ENCODE measurements around the gene DNPEP.

Gene DNPEP

DNA sequence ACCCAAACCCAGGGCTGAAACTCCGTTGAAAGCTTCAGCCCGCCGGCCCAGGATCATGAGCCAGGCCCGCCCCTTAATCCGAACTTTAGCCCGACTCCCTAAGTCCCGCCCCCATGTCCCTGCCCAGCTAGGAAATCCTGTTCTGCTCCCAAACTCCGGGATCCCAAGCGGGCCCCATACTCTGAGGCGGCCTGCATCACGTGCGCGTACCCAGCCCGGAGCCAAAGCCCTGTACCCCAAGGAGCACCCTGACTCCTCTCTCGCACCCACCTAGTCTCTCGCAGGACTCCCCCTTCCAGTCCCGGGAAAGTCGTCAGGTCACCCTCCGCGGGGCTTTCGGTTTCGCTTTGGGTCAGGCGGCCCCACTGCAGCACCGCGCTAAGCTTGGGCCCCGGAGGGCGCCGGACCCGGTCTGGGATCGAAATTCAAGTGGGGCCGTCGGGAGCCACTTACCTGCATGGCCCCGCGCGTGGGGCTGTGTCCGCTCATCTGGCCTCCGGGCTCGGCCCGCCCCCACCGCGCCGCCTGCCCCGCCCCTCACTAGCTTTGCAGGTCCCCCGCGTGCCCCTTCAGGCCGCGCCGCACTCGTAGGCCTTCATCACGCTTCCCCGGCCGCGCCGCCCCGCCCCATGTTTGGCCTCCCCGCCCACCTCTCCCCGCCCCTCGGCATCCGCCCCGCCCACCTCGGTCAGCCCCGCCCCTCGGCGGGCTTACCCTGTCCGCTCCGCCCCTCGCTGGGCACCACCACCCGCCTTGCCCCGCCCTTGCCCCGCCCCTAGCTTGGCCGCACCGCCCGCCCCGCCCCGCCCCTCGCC is at the start of gene DNPEP:
DNPEP (minus strand) TSS at position 607 of the 815 bp plus-strand sequence; CDS start at position 489, 118 bp downstream.
- H3K4me3 ChIP-seq (ENCODE audit: low read depth, low read length) = peak within 1 kb of the TSS; percentile 70

DNA sequence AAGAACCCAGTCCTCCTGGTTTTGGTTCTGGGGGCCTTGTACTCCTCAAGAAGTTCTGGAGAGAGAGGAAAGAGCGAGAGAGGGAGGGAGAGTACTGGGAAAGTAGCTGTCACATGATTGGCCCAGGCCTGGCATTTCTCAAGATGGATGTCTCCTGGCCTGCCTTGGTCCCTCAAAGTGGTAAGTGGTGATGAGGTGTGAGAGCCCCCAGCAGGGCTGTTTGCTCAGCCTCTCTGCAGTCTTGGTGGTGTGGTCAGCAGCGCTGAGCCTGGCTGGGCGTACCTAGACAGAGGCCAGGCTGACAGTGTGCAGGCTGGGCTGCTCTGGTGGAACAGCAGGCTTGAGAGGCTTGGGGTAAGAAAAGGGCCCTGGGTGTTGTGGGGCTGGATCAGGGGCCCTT is 49.4 kb upstream of the DNPEP start:
- H3K4me3 ChIP-seq (ENCODE audit: low read depth, low read length) = no peak overlapping the region

DNA sequence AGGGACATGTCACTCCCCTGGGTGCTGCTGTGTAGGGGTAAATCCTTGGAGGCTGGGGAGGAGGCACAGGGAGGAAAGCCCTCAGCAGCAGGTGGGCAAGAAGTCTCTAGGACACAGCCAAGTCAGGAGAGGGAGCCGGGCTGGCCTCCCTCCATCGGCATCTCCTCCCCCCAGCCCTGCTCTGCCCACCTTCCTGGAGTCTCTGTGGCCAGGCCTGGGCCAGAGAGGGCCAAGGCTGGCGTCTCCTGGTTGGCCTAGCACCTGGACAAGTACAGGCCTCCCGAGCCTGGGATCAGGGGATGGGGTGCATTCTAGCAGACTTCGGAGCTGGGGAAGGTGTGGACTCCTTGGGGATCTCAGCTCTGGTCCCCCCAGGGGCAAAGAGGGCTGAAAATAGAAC is 48.8 kb upstream of the DNPEP start:
- H3K4me3 ChIP-seq (ENCODE audit: low read depth, low read length) = no peak overlapping the region

- H3K4me3 ChIP-seq (ENCODE audit: low read depth, low read length) = no peak overlapping the region
Measured at GRCh38 chr2:219435701-219436100, 48.0 kb upstream of the DNPEP start.

GRCh38 chr2:219434718-219435525 is 47.2 kb upstream of the DNPEP start, which contains the start of gene SPEG:
Gene SPEG (plus strand): TSS chr2:219434843. CDS start chr2:219434978, 135 bp downstream.
- peak within 1 kb of the TSS; percentile 4 for H3K4me3 ChIP-seq (ENCODE audit: low read depth, low read length)

DNA sequence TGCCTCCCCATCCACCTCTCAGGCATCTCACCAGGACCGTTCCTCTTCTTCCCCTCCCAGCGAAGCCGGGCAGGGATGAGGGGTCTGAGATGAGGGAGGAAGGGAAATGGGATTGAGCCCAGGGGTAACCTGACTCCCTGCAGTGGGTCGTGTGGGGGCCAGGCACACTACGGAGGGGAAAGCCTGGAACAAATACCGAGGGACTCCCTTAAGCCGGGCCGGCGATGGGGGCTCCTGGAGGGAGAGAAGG is 46.7 kb upstream of the DNPEP start:
- H3K4me3 ChIP-seq (ENCODE audit: low read depth, low read length) = no peak overlapping the region

DNA sequence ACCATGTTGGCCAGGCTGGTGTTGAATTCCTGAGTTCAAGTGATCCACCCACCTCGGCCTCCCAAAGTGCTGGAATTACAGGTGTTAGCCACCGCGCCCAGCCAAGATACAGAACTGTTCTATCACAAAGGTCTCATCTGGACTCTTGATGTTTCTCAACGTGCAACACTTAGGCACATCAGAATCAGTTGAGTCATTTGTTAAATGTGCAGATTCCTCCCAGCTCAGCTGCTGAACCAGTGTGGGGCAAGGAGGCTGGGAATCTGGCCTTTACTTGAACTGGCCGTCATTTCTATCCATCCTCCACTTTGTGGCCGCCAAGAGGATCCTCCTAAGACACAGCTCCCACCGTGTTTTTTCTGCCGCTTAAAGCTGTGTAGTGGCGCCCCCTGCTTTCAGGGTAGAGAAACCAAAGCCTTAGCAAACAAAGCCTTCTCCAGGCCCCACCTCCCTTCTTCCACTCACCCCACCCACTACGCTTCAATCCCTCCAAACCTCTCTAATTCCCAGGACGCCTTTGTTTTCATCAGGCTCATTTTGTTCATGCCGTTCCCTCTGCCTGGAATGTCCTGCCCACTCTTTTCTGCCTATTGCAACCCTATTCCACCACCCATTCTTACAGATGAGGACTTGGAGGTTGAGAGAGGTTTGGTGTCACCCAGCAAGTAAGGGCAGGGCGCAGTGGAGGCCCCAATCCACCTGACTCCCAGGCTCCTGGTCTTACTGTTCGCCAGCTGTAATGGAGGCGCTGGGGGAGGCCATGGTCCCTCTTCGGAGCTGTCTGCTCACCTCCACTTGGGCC is 46.2 kb upstream of the DNPEP start:
- H3K4me3 ChIP-seq (ENCODE audit: low read depth, low read length) = no peak overlapping the region

DNA sequence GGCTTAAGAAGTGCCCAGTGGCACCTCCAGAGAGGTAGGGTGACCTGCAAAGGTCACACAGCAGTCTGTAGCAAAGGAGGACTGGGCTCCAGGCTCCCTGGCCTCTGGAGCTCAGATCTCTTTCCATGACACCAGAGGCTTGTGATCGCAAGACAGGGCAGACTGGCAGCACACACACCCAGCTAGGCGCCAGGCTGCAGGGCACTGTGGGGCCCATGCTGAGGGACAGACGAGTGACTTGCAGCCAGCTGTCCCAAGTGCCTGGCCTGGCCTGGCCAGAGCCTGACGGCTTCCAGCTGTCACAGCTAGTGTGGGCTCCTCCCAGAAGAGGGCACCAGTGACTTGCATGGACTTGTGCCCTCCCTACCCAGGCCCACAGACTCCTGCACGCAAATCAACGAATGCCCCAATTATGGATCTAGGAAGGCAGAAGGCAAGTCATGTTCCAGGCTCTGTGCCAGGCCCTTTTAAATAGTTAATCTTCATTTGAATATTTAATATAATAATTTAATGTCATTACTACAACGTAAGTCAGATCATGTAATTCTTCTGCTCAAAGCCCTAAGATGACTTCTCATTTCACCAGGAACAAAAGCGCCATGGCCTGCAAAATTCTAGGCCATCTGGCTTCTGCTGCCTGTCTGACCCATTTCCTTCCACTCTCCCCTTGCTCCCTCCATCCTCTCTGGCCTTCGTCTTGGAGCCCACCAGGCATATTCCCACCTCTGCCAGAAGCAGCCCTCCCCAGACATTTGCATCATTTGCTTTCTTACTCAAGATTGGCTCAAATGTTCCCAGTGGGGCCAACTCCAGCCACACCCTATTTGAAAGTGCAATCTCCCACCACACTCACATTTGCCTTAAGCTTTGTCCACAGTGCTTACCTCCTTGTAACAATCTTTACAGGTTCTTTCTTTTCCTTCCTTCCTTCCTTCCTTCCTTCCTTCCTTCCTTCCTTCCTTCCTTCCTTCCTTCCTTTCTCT is 43.2 kb upstream of the DNPEP start:
- no peak overlapping the region for H3K4me3 ChIP-seq (ENCODE audit: low read depth, low read length)

GRCh38 chr2:219429958-219430606 is 42.4 kb upstream of the DNPEP start:
- no peak overlapping the region for H3K4me3 ChIP-seq (ENCODE audit: low read depth, low read length)

GRCh38 chr2:219428469-219428868 is 40.8 kb upstream of the DNPEP start:
- no peak overlapping the region for H3K4me3 ChIP-seq (ENCODE audit: low read depth, low read length)

DNA sequence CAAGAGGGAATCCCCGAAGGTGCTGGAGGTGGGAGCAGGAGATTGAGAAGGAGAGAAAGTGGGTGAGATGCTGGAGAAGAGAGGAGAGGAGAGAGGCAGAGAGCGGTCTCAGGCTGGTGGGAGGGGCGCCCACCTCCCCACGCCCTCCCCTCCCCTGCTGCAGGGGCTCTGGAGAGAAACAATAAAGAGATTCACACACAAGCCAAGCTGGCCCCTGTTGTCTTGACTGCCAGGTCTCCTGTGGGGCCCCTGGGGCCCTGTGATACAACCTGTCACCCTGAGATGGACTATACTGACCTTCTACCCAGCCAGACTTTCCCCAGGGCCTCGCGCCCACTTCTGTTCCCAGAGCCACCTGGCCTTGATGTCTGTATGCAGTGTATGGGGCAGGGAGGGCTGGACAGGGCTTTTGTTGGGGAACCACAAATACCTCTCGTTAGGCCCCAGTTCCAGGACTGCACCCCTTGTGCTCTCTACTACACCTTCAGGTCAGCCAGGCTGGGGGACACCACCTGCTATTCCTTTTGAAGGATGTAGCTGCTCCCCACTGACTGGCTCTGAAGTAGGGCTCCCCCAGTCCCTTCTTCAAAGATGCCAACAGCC is 38.9 kb upstream of the DNPEP start:
- H3K4me3 ChIP-seq (ENCODE audit: low read depth, low read length) = no peak overlapping the region

DNA sequence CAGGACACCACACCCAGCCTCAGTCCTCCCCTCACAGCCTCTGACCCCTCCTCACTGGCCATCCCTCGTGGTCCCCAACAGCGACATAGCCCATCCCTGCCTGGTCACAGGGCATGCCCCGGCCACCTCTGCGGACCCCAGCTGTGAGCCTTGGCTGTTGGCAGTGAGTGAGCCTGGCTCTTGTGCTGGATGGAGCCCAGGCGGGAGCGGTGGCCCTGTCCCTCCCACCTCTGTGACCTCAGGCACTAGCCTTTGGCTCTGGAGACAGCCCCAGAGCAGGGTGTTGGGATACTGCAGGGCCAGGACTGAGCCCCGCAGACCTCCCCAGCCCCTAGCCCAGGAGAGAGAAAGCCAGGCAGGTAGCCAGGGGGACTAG is 38.3 kb upstream of the DNPEP start:
- no peak overlapping the region for H3K4me3 ChIP-seq (ENCODE audit: low read depth, low read length)

DNA sequence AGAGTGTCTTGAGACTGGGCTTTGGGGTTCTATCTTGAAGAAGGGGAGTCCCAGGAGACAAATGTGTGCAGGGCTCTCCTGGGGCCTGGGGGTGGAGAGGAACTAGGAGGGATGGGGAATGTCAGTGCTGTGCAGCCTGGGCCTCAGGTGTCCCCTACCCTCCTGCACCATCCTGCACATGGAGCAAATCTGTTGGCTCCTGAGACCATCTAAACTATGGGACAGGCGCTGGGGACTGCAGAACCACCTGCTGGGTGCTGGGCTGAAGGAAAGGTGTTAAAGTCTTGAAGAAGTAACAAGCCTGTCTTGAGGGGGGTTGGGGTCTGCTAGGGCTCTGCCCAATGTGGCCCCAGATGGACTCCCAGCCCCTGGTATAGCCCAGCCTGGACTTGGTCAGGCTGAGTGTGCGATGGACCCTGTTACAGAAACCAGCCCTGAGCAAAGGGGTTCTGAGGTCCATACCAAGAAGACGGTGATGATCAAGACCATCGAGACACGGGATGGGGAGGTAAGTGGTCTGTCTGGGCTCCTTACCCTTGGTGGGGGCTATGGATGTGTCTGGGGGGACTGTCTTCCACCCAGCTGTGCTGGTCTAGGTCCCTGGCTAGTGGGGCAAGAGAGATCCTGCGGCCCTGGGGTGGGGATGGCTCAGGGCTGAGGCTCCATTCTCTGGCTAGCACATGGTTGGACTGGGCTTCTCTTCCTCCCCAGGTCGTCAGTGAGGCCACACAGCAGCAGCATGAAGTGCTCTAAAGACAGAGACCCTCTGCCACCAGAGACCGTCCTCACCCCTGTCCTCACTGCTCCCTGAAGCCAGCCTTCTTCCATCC is 37.7 kb upstream of the DNPEP start:
- no peak overlapping the region for H3K4me3 ChIP-seq (ENCODE audit: low read depth, low read length)

GRCh38 chr2:219423652-219424377 is 36.1 kb upstream of the DNPEP start:
- no peak overlapping the region for H3K4me3 ChIP-seq (ENCODE audit: low read depth, low read length)

DNA sequence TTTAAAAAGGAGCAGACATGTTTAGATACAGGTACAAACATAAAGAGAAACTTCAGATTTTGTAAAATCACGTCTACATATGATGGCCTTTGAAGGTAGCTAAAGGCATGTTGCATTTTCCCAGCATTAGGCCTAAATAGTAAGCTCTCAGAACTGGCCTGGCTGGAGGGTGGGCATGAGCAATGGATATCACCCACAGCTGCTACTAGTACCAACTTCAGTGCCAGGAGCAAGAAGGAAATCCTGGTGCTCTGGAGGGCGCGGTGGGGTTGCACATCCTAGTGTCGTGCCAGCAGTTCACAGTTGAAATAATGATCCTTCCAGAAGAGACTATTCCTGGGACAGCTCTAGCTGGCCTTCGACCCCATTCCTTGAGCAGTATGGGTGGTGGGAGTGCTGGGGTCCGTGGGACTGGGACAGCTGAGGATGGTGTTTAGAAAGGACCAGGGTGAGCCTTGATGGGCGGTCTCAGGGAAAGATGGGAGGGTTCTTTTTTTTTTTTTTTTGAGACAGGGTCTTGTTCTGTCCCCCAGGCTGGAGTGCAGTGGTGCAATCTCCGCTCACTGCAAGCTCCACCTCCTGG is 35.3 kb upstream of the DNPEP start:
- no peak overlapping the region for H3K4me3 ChIP-seq (ENCODE audit: low read depth, low read length)

GRCh38 chr2:219421323-219421722 is 33.6 kb upstream of the DNPEP start:
- no peak overlapping the region for H3K4me3 ChIP-seq (ENCODE audit: low read depth, low read length)

GRCh38 chr2:219420687-219421086 is 33.0 kb upstream of the DNPEP start:
- H3K4me3 ChIP-seq (ENCODE audit: low read depth, low read length) = no peak overlapping the region

Data from iPS-11a (cell line).